Left cardiac atrium (tissue), 4 donors: ENCODE measurements around the gene LGALS12. TPM values are rescaled to one million over a fixed set of nuclear protein-coding genes. Genes with fewer than 3 reads are reported as not detected.
A peak's percentile ranks its signal among the peaks of the same experiment; 100 is the strongest.

Experiments used
- ATAC-seq, 2 donors: fragments of 200-7000 bp; cut with Tn5 transposase; one replicate each; pipeline ENCODE4 v1.9.1; 2020; ENCODE audit warnings: mild to moderate bottlenecking in 2 of 2, moderate library complexity in 2 of 2
- DNase-seq: peaks from one replicate; pipeline ENCODE4 v3.0.0-alpha.2; 2020
- intact Hi-C, 2 donors: fragments of 100-400 bp; cut with DNase I; formaldehyde crosslinking; loops; one replicate each; pipeline versions ENCODE4 v1.14.1 to v1.15.1; 2022 to 2023
- long read RNA-seq: library from polyadenylated mRNA; unstranded; transcript quantifications from one replicate; pipeline ENCODE4 v2.0.0, GENCODE V29; 2021
- total RNA-seq, 2 donors: library from RNA; stranded (reverse); fragmentation: NEBNext Ultra II Directional; extraction: Animal tissue kit (Norgen Biotek cat#: 25700); gene quantifications; one replicate each; pipeline ENCODE4 v1.2.1, GENCODE V29; 2021
- donor health status: DM: no; HTN: yes; CAD: no.
- donor health status: DM: no; HTN: yes; CAD: no; lungs with severe emphysema.
- donor health status: DM: yes; HTN: yes; CAD: no.
- donor health status: Dilated cardiomyopathy.

Gene LGALS12
- 10 to 100 TPM; 22.0 to 32.1 TPM for total RNA-seq
- long read RNA-seq, partial matches to known transcripts, result 3 of 10 reads
- long read RNA-seq, other reads (novel, unspliced or antisense), result 1 of 10 reads

DNA sequence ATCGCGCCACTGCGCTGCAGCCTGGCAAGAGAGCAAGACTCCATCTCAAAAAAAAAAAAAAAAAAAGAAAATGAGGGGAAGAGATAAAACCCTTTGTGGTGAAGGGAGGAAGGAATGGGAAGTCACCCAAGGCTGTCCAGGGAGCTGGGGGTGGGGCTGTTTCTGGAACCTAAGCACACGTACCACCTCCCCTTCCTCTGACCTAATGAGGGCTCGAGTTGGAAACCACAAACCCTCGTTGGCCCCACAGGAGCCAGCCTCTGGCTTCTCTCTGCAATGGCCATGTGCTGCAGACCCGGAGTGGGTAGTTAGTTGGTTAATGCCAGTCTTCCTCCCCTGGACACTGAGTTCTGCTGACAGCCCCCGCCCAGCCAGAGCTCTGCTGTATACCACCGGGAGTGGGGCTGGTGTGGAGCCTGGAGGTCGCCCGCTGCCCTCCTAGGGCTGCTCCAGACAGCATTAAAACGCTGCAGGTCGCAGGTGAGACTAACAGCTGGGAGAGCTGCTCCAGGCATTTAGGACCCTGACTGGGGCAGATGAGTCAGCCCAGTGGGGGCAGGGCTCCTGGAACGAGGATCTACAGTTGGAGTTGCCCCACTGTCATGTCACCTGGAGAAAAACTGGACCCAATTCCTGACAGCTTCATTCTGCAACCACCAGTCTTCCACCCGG, at the start of gene LGALS12:
Gene LGALS12 (plus strand): TSS at position 228 of the 672 bp plus-strand sequence. CDS start 375 bp downstream, at position 603.
- no peak for DNase-seq
- ATAC-seq, result peak; percentile 48 to 64
- intact Hi-C loops, result no loop called here

GRCh38 chr11:63459586-63459985, 46.3 kb upstream of the LGALS12 start:
- ATAC-seq, result no peak
- intact Hi-C loops, result no loop called here
- no peak for DNase-seq

DNA sequence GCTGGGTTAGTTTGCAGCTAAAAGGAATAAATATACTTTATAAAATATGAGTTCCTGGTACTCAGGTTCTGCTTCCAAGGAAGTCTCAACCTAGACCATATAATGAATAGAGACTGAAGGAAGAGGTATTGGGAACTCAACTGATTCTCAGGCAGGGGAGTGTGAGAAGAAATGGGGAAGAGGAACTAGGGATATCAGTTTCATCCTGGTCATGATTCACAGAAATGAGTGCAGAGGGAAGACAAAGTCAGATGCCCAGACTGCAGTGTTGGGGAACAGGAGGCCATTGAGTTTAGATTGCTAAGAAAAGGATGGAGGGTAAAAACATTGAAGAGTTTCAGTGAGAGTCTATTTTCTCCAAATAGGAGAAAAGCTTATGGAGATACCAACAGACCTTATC, 43.7 kb upstream of the LGALS12 start:
- no peak for ATAC-seq
- intact Hi-C loops, result no loop called here

DNA sequence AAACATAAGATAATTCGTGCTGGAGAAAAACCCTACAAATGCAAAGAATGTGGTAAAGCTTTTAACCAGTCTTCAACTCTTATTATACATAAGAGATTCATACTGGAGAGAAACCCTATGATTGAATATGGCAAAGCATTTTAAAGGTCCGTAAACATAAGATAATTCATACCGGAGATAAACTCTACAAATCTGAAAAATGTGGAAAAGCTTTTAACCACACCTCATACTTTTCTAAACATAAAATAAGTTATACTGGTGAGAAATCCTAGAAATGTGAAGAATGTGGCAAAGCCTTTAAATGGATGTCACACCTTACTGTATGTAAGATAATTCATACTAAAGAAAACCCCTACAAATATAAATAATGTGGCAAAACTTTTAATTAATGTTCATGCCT, 35.6 kb upstream of the LGALS12 start:
- intact Hi-C loops, result loop anchor here in 1 of 2 donors (10.0 kb wide), 1 partner anchor 264 kb away; no protein-coding TSS in a partner anchor
- ATAC-seq (no peak), DNase-seq (no peak)

More for the DNA sequence above, 43.7 kb upstream of the LGALS12 start:
- DNase-seq, result no peak

- DNase-seq, result no peak
- ATAC-seq, result no peak
- intact Hi-C loops, result loop anchor here in 1 of 2 donors (10.0 kb wide), 1 partner anchor 262 kb away; no protein-coding TSS in a partner anchor
Measured at GRCh38 chr11:63472372-63472771, 33.5 kb upstream of the LGALS12 start.

DNA sequence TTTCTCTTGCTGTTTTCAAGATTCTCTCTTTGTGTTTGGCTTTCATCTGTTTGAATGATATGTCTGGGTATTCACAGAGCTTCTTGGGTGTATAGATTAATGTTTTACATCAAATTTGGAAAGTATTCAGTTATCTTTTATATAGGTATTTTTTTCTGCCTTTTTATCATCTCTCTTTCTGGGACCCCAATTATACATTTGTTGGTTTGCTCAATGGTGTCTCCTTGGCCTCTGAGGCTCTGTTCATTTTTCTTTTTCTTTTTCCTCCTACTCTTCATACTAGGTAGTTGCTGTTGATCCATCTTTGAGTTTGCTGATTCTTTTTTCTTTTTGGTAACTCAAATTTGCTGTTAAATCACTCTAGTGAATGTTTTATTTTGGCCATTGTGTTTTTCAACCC, 29.3 kb upstream of the LGALS12 start:
- ATAC-seq (no peak), DNase-seq (no peak)
- intact Hi-C loops, result loop anchor here (5.0 to 10.0 kb wide), 2 partner anchors 258 to 261 kb away; no protein-coding TSS in a partner anchor

DNA sequence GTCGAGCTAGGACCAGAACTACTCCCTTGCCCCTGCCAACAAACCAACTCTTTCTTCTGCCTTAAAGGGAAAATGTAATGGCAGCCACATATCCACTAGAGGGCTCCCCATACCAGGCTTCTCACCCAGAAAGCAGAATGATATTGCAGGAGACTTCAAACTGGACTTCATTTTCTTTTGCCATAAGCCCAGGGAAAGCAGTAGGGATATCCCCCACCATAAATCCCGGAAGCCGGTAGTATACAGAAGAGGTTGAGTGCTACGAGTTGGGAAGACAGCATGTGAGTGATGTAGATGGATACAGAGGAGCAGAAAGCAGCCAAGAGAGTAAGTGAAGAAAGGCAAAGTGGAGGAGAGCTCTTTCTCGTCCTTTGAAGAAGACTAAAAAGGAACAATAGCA, 27.0 kb upstream of the LGALS12 start:
- peak; percentile 37 for DNase-seq
- intact Hi-C loops, result loop anchor here (1.0 to 10.0 kb wide), 4 partner anchors 156 to 258 kb away; no protein-coding TSS in a partner anchor
- ATAC-seq, result peak; percentile 88 to 91

GRCh38 chr11:63480039-63480438, 25.8 kb upstream of the LGALS12 start:
- intact Hi-C loops, result no loop called here
- DNase-seq (no peak), ATAC-seq (no peak)

GRCh38 chr11:63485777-63486176, 20.1 kb upstream of the LGALS12 start:
- DNase-seq (no peak), ATAC-seq (no peak)
- intact Hi-C loops, result no loop called here

GRCh38 chr11:63488789-63489188, 17.1 kb upstream of the LGALS12 start:
- no peak for DNase-seq
- intact Hi-C loops, result no loop called here

DNA sequence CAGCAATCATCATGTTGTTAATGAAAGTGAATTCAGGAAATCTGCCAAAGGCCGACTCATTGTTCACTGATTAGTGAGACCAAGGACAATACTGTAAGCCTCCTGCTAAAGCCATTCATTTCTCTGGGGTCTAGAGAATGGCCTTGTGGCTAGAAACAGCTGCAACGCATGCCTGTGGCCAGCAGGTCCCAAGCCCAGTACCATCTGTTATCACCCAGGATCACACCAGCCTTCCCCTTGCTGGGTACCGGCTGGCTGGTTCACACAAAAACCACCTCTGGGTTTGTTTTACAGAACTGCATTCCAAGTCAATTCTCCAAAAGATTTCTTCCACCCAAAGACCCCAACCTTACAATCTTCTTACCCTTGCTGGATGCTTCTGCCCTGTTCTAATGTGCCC, 16.0 kb upstream of the LGALS12 start:
- intact Hi-C loops, result loop anchor here in 1 of 2 donors (5.0 kb wide), 1 partner anchor 137 kb away; no protein-coding TSS in a partner anchor
- ATAC-seq (peak in 1 of 2 donors; percentile 21), DNase-seq (no peak)

More at GRCh38 chr11:63488789-63489188, 17.1 kb upstream of the LGALS12 start:
- peak in 1 of 2 donors; percentile 14 for ATAC-seq

DNA sequence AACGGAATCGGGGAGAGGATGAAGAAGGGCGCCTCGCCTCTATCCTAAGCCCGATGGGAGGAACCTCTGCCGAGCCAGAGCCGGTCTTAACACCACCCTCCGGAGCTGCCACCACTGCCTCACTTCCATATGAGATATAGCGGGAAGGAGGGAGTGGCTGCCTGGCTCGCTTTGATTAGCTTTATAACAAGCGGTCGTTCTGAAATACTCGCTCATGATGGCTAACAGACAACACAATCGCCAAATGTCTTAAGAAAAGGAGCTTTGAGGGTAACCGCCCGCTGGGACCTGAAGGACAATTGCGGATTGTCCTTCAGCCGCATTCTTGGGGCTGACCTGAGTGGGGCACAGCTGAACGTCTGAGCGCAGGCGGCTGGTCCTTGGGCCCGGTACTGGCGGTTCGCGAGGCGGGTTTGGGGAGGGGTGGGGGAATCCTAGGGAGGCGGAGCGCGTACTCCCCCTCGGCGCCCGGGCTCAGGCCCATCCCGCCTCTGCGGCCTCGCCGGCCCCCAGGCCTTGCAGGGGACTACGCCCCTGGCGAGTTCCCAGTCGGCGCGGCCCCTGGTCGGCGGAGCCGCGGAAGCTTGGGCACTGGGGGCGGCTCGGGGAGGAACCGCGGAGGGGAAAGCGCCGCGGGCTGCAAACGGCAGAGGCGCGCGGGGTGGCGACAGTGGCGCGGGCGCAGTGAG, 15.2 kb upstream of the LGALS12 start, which contains the start of gene PLAAT5:
Gene PLAAT5 (minus strand): TSS at position 617 of the 689 bp plus-strand sequence. CDS start 133 bp downstream, at position 484.
- intact Hi-C loops, result loop anchor here in 1 of 2 donors (5.0 kb wide), 1 partner anchor 137 kb away; no protein-coding TSS in a partner anchor
- peak; percentile 86 to 94 for ATAC-seq
- DNase-seq, result peak; percentile 63

DNA sequence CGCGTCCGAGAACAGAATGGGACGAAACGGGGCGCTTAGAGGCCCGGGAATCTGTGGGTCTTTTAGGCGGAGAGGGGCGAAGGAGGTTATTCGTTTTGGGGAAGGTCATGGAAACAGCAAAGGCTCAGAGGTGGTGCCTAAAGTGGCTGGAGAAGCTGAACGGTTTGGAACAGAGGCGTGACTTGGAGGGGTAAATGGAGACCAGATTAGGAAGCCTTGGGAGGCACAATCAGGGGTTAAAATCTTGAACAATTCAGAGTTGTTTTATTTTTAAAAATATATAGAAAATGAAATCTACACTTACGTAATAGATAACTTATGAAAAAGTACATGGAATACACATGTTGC, 14.7 kb upstream of the LGALS12 start:
- intact Hi-C loops, result loop anchor here in 1 of 2 donors (5.0 kb wide), 1 partner anchor 136 kb away; no protein-coding TSS in a partner anchor
- no peak for DNase-seq
- ATAC-seq, result peak in 1 of 2 donors; percentile 18

DNA sequence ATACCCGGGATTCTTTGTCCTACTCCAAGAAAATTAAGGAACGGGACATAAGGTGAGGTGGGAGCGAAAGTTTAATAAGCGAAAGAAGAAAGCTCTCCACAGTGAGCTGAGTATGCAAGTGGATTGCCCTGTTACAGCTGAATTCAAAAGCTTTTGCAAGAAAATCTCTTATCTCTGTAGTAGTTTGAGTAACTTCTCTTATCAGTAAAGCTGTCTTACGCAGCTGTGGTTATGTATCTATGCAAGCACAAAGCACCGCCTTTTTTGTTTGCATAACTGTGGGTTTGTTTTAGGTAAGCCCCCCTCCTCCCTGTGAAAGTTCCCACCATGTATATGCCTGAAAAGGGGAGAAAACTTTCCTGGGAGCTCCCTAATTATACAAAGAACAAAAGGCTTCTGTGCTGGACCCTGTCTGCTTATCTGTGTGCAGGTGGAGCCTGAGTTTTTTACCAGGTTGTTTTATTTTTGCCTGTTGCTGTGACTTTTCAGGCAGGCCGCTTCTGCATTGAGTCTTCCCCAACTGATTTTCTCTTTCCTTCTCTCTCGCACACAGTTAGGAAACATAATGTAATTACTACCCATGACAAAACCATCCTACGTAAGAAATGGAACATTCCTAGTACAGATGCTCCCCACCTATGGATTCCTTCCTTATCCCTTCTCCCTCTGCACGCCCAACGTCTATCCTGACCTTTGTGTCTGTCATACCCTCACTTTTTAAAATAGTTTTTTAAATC, 14.1 kb upstream of the LGALS12 start:
- DNase-seq (no peak), ATAC-seq (peak; percentile 34 to 76)
- intact Hi-C loops, result loop anchor here in 1 of 2 donors (5.0 kb wide), 1 partner anchor 135 kb away; no protein-coding TSS in a partner anchor

- DNase-seq, result no peak
- no peak for ATAC-seq
- intact Hi-C loops, result loop anchor here in 1 of 2 donors (5.0 kb wide), 1 partner anchor 135 kb away; no protein-coding TSS in a partner anchor
Measured at GRCh38 chr11:63492441-63492840, 13.4 kb upstream of the LGALS12 start.

DNA sequence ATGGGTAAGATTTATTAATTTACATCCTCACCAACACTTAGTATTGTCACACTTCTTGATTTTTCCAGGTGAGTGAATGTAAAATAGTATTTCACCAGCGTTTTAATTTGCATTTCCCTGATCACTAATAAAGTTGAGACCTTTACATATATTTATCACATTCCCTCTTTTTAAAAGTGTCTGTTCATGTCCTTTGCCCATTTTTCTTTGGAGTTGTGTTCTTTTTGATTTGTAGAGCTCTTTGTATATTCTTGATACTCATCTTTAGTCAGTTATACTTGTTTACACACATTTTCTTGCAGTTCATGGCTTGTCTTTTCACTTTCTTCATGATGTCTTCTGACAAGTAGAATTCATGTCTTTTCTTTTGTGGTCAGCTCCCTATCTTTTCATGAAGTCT, 12.8 kb upstream of the LGALS12 start:
- intact Hi-C loops, result loop anchor here in 1 of 2 donors (5.0 kb wide), 1 partner anchor 134 kb away; no protein-coding TSS in a partner anchor
- DNase-seq (no peak), ATAC-seq (no peak)

DNA sequence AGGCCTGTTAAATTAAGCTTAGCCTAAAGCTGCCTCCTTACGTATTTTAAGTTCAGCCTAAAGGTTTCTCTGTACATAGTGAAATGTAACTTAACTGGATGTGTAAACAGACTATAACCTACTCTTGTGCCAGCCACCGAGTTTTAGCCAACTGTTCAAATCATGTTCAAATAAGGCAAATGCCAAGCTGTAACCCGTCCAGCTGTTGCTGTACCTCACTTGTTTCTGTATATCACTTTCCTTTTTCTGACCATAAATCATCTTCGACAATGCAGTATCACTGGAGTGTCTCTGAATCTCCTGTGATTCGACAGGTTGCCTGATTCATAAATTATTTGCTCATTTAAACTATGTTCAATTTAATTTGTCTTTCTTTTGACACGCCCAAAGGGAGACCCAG, 10.9 kb upstream of the LGALS12 start:
- no peak for ATAC-seq
- no peak for DNase-seq
- intact Hi-C loops, result loop anchor here in 1 of 2 donors (5.0 kb wide), 1 partner anchor 132 kb away; no protein-coding TSS in a partner anchor

- intact Hi-C loops, result no loop called here
- DNase-seq, result no peak
- ATAC-seq, result no peak
Measured at GRCh38 chr11:63499874-63500273, 6.0 kb upstream of the LGALS12 start.

GRCh38 chr11:63501236-63501635, 4.6 kb upstream of the LGALS12 start:
- intact Hi-C loops, result no loop called here
- ATAC-seq (no peak), DNase-seq (no peak)
